Activated CD8-positive, alpha-beta memory T cell treated with anti-CD3 and anti-CD28 coated beads, Interleukin-2, amount 50 U/mL, for 1 hour (primary cell): ENCODE results near the gene COX6B2.

Experiments
- DNase-seq: peaks from one replicate; pipeline ENCODE4 v3.0.0-alpha.2; 2020; ENCODE audit errors: extremely low read depth

Gene COX6B2

DNA sequence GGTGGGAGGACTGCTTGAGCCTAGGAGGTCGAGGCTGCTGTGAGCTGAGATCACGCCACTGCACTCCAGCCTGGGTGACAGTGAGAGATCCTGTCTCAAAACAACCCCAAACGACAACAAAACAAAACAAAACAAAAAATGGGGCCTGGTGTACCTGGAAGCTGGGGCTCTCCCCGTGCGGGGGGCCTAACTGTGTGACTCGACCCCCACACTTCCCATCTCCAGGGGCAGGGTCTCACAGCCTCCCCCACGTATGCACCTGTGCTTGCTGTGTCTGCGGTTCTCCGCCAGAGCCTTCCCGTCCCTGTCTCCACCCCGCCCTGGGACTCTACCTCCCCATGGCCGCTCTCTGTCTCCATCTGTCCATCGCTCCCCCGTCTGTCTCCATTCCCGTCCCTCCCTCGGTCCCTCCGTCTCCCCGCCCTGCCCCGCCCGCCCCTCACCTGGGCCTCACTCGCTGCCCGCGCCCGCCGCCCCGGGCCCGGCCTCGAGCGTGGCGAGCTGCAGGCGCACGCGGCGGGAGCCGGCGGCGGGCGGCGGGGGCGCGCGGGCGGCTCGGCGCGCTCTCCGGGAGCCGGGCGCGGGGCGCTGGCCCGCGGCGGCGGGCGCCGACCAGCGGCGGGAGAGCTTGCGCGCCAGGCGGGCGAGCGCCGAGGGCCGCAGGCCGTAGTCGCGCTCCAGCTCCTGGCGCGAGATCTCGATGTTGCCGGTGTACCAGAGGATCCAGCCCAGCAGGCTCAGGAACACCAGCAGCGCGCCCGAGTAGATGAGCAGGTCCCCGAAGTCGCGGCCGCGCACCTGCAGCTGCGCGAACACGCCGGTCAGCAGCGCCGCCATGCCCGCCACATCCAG, 29.0 kb upstream of the COX6B2 start:
- no peak for DNase-seq

GRCh38 chr19:55382522-55383054, 28.1 kb upstream of the COX6B2 start:
- no peak for DNase-seq

DNA sequence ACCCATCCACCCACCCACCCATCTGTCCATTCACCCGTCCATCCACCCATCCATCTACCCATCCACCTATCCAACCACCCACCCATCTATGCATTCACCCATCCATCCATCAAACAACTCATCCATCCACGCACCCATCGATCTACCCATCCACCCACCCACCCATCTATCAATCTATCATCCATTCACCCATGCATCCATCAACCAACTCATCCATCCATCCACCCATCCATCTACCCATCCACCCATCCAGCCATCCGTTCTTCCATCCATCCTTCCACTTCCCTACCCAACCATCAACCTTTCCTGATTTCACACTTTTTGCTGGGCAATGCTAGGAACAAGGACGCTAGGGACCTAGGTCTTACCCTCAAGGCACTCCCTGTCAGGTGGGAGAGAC, 27.5 kb upstream of the COX6B2 start:
- no peak for DNase-seq

GRCh38 chr19:55379174-55379573, 24.7 kb upstream of the COX6B2 start:
- DNase-seq, result no peak

- DNase-seq, result no peak
Measured at GRCh38 chr19:55377356-55378131, 23.0 kb upstream of the COX6B2 start.

DNA sequence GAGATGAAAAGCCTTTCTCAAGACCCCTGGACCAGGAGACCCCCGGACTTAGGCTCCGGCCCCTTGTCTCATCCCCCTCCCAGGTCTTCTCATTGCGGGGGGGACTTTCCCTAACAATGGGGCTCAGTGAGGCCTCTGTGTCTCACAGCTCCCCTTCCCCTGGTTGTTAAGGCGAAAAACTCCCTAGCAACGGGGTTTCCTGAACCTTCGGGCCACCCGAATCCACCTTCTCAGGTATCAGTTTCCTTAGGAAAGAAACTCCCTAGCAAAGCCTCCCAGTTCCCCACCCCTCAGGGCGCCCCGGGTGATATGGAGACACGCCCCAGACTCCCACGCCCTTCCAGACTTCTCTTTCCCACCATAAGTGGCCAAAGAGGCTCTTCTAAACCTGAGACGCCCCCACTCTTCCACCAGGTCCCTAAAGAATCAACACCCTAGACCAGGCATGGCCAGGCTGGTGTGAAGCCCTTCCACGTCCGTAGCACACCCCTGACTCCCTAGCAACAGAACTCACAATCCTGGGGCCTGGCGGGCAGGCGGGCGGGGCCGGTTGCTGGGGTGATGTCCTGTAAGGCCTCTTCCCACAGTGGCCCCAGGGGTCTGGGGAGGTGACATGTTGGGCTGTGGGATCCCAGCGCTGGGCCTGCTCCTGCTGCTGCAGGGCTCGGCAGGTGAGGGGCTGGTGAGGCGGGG, 21.9 kb upstream of the COX6B2 start, which contains the start of gene TMEM190:
TSS of gene TMEM190 (plus strand) at position 586 of the 693 bp plus-strand sequence. CDS start at position 614, 28 bp downstream.
- DNase-seq, result no peak

DNA sequence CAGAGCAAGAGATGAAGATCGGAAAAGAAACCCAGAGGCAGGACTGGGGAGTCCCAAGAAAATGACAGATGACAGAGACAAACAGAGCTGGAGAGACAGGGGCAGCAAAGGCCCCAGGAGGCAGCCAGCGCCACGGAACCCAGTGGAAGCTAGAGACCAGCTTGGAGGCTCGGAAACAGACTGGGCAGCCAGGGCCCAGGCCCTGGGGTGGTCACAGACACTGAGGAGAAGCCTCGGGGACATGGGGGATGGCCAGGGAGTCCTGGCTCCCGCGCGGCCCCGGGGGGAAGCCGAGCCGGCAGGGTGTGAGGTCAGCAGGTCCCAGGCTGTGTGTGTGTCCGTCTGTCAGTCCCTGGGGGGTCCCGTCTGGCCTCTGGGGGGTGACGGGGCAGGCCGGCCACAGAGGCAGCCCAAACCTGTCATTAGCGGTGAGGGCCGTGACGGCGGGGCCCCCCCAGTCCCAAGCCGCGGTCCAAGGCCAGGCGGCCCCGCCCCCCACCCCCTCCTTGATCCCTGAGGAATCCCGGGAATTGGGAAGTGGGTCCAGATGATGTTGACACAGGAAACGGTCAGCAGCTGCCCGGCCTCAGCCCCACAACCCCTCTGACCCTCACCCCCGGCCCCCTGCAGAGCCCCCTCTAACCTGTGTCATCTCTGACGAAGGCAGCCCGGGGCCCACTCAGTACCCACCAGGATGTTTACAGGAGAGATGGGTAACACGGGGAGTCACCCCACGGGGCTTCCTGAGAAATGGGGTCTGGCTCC, 19.7 kb upstream of the COX6B2 start:
- no peak for DNase-seq

GRCh38 chr19:55373306-55373992, 18.9 kb upstream of the COX6B2 start:
- DNase-seq, result no peak

DNA sequence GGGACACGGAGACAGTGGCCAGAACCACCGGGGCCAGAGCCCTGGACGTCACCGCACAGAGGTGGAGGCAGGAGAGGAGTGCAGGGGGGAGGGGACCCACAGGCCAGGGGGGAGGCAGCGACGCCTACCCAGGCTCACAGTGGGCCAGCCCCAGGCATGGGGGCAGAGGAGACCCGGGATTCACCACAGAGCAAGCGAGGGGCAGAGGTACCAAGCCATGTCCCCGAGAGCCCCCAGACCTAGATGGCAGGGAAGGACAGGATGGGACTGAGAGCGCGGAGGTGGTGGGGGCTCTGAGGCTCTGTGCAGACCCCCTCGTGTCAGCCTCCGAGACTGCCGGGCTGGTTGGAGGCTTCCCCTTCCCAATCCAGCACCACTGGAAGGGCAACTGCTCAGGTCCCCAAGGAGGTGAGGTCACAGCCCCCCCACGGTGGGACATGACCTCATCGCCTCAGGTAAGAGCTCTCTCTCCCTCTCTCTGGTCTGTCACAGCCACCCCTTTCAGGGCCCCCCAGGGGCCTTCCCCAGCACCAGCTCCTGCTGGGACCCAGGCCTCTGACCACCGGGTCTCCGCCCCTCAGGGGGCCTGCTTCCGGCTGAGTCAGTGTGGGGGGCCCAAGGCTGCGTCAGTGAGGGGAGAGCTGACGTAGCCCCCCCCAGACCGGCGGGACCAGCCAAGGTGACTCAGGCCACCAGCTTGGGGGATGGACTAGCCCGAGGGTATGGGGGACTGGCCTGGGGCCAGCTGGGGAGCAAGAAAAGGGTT, 18.0 kb upstream of the COX6B2 start:
- no peak for DNase-seq

DNA sequence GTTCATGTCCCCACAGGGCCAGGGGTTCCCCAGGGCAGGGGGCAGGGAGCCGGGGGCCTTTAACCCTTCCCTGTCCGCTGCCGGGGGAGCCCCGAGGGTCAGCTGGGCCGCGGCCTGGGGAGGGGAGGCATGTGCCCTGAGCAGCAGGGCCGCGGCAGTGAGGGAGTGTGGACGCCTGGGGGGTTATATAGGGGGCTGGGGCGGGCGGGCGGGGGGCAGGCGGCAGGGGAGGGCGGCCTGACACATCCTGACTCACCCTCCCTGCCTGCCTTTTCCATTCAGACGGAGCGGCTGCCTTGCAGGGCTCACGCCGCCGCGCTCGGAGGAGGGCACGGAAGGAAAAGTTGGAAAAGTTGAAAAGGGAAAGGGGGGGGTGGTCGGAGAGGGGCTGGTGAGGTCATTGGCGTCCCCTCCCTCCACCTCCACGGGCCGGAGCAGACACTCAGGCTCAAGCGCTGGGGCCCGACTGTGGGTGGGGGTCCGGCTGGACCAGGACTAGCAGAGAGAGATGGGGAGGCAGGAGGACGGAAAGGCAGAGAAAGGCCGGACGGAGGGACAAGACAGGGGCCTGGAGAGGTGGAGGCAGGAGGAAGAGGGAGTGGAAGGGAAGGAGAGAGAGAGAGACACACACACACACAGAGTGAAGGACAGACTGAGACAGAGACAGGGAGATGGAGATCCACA, 15.9 kb upstream of the COX6B2 start, which contains the start of gene IL11:
TSS of gene IL11 (minus strand) at position 159 of the 684 bp plus-strand sequence. CDS start at position 6, 153 bp downstream.
- DNase-seq, result no peak

DNA sequence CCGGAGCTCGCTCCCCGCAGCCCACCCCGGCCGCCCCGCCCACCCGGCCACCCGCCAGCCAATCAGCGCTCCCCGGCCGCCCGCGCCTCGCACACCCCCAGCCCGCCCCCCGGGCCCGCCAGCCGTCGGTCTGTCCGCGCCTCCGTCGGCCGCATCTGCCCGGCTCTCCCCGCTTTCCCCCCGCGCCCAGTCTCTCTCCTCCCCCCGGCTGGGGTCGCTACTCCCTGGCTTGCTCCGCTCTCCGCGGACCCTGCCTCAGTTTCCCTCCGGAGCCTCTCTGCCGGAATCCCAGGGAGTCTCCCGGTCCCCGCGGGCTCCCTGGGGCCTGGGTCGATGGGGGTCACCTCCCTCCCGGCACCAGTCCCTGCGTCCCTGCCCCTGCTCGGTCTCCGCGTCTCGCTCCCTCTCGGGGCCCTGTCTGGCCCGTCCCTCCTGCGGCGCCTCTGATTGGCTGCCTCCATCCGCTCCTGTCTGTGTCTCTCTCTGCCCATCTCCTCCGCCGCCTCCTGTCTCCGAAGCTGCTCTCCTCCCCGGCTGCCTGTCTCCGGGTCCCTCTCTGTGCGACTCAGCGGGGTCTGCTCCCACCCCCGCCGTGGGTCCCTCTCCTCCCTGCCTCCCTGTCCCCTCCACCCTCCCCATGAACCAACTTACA, 15.3 kb upstream of the COX6B2 start:
- no peak for DNase-seq

DNA sequence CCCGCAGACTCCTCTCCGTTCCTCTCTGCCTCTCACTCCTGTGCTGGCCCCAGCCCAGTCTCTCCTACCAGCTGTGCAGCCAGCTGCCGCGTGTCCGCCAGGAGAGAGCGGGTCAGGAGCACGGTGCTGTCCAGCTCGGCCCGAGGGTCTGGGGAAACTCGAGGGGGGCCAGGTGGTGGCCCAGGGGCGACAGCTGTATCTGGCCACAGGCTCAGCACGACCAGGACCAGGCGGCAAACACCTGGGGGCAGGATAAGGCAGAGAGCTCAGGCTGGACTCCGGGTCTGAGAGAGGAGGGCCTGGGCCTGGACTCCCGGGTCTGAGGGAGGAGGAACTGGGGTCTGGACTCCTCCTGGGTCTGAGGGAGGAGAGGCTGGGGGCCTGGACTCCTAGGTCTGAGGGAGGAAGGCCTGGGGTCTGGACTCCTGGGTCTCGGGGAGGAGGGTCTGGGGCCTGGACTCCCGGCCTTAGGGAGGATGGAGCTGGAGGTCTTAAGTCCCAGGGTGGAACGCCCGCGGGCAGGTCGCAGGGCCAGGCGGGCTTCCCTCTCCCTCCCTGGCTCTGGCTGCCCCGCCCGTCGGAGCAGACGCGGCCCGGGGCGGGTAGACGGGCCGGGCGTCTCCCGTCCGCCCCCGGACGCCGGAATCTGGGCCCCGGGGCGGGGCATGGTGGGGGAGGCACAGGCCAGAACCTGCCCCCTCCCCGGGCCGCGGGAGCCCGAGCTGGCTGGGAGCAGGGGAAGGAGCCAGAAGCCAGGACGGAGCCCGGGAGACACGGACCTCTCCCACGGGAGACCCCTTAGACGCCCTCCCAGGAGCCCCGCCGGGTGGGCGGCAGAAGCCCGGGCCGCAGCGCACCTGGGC, 14.4 kb upstream of the COX6B2 start:
- no peak for DNase-seq

GRCh38 chr19:55368106-55368505, 13.6 kb upstream of the COX6B2 start:
- DNase-seq, result no peak

GRCh38 chr19:55366790-55367189, 12.3 kb upstream of the COX6B2 start:
- DNase-seq, result no peak

DNA sequence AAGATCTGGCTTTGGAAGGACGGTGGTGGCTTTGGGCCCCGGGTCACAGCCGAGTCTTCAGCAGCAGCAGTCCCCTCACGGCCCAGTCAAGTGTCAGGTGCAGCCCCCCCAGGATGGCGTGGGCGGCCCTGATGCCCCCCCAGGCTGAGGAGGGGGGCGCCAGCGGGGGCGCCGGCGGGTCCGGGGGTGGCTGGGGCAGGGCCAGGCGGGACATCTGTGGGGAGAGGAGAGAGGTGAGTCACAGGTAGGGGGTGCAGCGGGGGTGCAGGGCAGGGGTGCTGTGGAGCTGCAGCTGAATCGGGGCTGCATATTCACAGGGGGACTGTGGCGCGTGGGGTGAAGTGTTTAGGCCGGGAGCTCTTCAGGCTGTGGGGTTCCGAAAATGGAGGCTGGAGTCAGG, 11.4 kb upstream of the COX6B2 start:
- no peak for DNase-seq

GRCh38 chr19:55365245-55365644, 10.7 kb upstream of the COX6B2 start:
- DNase-seq, result no peak

- no peak for DNase-seq
Measured at GRCh38 chr19:55362990-55363716, 8.6 kb upstream of the COX6B2 start, which contains the start of gene GARIN5B. TSS of gene GARIN5B (minus strand) at chr19:55363260. CDS start at chr19:55363066, 194 bp downstream.
